GM23248 (cell line): ENCODE results near the gene LYSET. TPM values are rescaled to one million over a fixed set of nuclear protein-coding genes. Genes with fewer than 3 reads are reported as not detected.
"Not testable (repeated sequence)": the region's sequence is repeated elsewhere in the genome, so short reads cannot be mapped to it uniquely, and the experiment has no call there.

Source experiments
- DNase-seq: peaks from one replicate; pipeline ENCODE4 v3.0.0-alpha.2; 2015
- H2AFZ ChIP-seq: fragments of 200-600 bp; sonication (generic); 2 replicates; pipeline ENCODE4 v1.6.1; 2016; ENCODE audit warnings: antibody characterized with exemption
- H3F3A ChIP-seq: fragments of 200-600 bp; sonication (generic); 2 replicates; pipeline ENCODE4 v1.6.1; 2016; ENCODE audit warnings: mild to moderate bottlenecking, antibody characterized with exemption, mixed run types; ENCODE audit not compliant: insufficient read depth
- H3K27ac ChIP-seq: fragments of 200-600 bp; sonication (generic); 2 replicates; pipeline ENCODE4 v1.5.1; 2016; ENCODE audit warnings: mild to moderate bottlenecking
- H3K27me3 ChIP-seq: fragments of 200-600 bp; sonication (generic); replicated peaks from 2 replicates; pipeline ENCODE4 v1.6.1; 2016; ENCODE audit warnings: mild to moderate bottlenecking; ENCODE audit not compliant: insufficient read depth
- H3K36me3 ChIP-seq: fragments of 200-600 bp; sonication (generic); 2 replicates; pipeline ENCODE4 v1.6.1; 2016; ENCODE audit warnings: low read depth, mild to moderate bottlenecking
- H3K4me1 ChIP-seq: fragments of 200-600 bp; sonication (generic); 2 replicates; pipeline ENCODE4 v1.6.1; 2016; ENCODE audit warnings: mild to moderate bottlenecking; ENCODE audit not compliant: insufficient read depth
- H3K4me2 ChIP-seq: fragments of 200-600 bp; sonication (generic); one replicate; pipeline ENCODE4 v1.6.1; 2016; ENCODE audit warnings: mild to moderate bottlenecking; ENCODE audit not compliant: unreplicated experiment
- H3K4me3 ChIP-seq: fragments of 200-600 bp; sonication (generic); 2 replicates; pipeline ENCODE4 v1.5.1; 2016; ENCODE audit warnings: mild to moderate bottlenecking
- H3K79me2 ChIP-seq: fragments of 200-600 bp; sonication (generic); 2 replicates; pipeline ENCODE4 v1.6.1; 2016; ENCODE audit warnings: mild to moderate bottlenecking; ENCODE audit not compliant: insufficient read depth
- H3K9ac ChIP-seq: fragments of 200-600 bp; sonication (generic); 2 replicates; pipeline ENCODE4 v1.6.1; 2016; ENCODE audit warnings: mild to moderate bottlenecking
- H3K9me2 ChIP-seq: fragments of 200-600 bp; sonication (generic); 2 replicates; pipeline ENCODE4 v1.6.1; 2016; ENCODE audit warnings: mixed run types, mild to moderate bottlenecking, moderate library complexity; ENCODE audit not compliant: insufficient read depth
- H3K9me3 ChIP-seq: fragments of 200-600 bp; sonication (generic); one replicate; pipeline ENCODE4 v1.6.1; 2017; ENCODE audit warnings: low read depth
- H4K20me1 ChIP-seq: fragments of 200-600 bp; sonication (generic); 2 replicates; pipeline ENCODE4 v1.6.0; 2016; ENCODE audit not compliant: insufficient read depth
- EZH2 ChIP-seq: fragments of 200-600 bp; sonication (generic); IDR thresholded peaks from 2 replicates; pipeline ENCODE4 v1.6.1; 2018; ENCODE audit warnings: antibody characterized with exemption, mild to moderate bottlenecking; ENCODE audit not compliant: insufficient read depth, poor library complexity, severe bottlenecking
- EZH2phosphoT487 ChIP-seq: fragments of 200-600 bp; sonication (generic); IDR thresholded peaks from 2 replicates; pipeline ENCODE4 v1.6.1; 2018; ENCODE audit warnings: antibody characterized with exemption, moderate library complexity, mild to moderate bottlenecking, low read depth; ENCODE audit not compliant: insufficient read depth
- WGBS, 2 experiments: methylation state at CpG; one replicate each; pipeline ENCODE4 v1.1.6; 2015 to 2017; ENCODE audit warnings: low lambda C conversion rate in 2 of 2, low coverage in 1 of 2; ENCODE audit errors: missing lambda C conversion rate in 2 of 2; 5-methylcytosine and 5-hydroxymethylcytosine counted together
- in situ Hi-C: fragments of 300-500 bp; cut with MboI; formaldehyde crosslinking; loops from 2 replicates; pipeline ENCODE4 v1.15.0; 2020
- polyA plus RNA-seq: library from polyadenylated mRNA; unstranded; fragments of >200 nt; fragmentation: Nextera tagmentation; extraction: Ambion mirVana; gene quantifications from 2 replicates; pipeline ENCODE4 v1.2.1, GENCODE V29; 2016
- total RNA-seq: library from RNA; depleted of rRNA; stranded (reverse); fragments of >200 nt; shearing (Covaris generic); gene quantifications from 2 replicates; pipeline ENCODE4 v1.2.3, GENCODE V29; 2014

Gene LYSET
- total and polyA plus RNA-seq, 2 experiments from 2014 or later, result 7.7 to 18.5 TPM

- 69 to 71% methylated on average over 16 of the region's 16 CpGs for WGBS, 2 experiments
- in situ Hi-C loops, result no loop called here
- no peak for TF ChIP-seq EZH2phosphoT487
These were observed 34.6 kb upstream of the LYSET start for GRCh38 chr14:93150227-93151208.

DNA sequence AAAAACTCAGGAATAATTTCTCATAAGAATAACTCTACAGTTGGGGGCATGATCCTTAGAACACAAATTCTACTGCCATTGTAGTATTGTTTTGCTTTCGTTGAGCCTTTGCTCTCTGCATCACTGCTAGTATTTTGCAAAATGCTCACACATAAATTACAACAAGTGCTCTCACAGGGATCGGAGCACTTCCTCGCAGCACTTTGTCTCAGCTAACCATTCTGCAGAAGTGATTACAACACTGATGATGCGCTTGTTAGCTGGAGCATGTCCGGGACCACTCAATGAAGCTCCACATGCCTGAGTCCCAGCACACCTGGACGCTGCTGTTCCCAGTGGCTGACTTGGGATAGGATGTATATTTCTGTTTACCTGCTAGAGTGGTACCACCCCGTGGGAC is 32.0 kb upstream of the LYSET start:
- Histone ChIP-seq H3K9me2 (no peaks in the 10 kb centered on the region), H3K36me3 (no peaks in the 10 kb centered on the region), H3K27me3 (no peaks in the 10 kb centered on the region), H4K20me1 (no peaks in the 10 kb centered on the region), H3F3A (no peaks in the 10 kb centered on the region), H3K4me2 (no peak overlapping the region), H3K27ac (no peak overlapping the region), H3K4me1 (no peaks in the 10 kb centered on the region), H3K79me2 (no peaks in the 10 kb centered on the region), H3K4me3 (no peak overlapping the region), H3K9me3 (no peaks in the 10 kb centered on the region), H2AFZ (no peak overlapping the region), H3K9ac (no peak overlapping the region)
- in situ Hi-C loops, result no loop called here
- TF ChIP-seq EZH2 (no peak), EZH2phosphoT487 (no peak)
- no peak for DNase-seq
- 72 to 77% methylated on average over 7 of the region's 7 CpGs for WGBS, 2 experiments

More at GRCh38 chr14:93150227-93151208, 34.6 kb upstream of the LYSET start:
- Histone ChIP-seq H3K4me2 (no peak overlapping the region), H4K20me1 (no peaks in the 10 kb centered on the region), H3K27ac (no peak overlapping the region), H3K79me2 (no peaks in the 10 kb centered on the region), H3K9me2 (no peaks in the 10 kb centered on the region), H2AFZ (no peak overlapping the region), H3K36me3 (no peaks in the 10 kb centered on the region), H3K4me3 (no peak overlapping the region), H3K4me1 (no peaks in the 10 kb centered on the region), H3K9me3 (no peaks in the 10 kb centered on the region), H3K27me3 (no peaks in the 10 kb centered on the region), H3K9ac (no peak overlapping the region), H3F3A (no peaks in the 10 kb centered on the region)
- DNase-seq, result no peak

DNA sequence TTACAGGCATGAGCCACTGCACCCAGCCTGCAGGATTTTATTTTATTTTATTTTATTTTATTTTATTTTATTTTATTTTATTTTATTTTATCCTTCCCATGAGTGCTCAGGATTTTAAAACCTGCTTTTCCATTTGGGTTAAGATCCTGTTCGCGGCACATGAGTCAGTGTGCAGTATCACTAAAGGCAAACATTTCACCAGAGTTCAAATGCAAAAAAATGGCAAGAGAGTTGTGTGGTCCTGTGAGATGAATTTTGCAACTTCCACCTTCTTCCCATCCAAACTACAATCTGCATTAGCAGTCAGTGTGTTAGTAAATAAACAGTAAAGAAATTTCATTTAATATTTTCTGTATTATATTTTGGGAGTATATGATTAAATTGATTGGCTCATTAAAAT is 29.4 kb upstream of the LYSET start:
- in situ Hi-C loops, result no loop called here
- H3K79me2 ChIP-seq, result no peaks in the 10 kb centered on the region
- H3K27ac ChIP-seq, result no peak overlapping the region
- H3K27me3 ChIP-seq, result no peaks in the 10 kb centered on the region
- H4K20me1 ChIP-seq, result no peaks in the 10 kb centered on the region
- no peak overlapping the region for H3K9ac ChIP-seq
- H3K9me2 ChIP-seq, result no peaks in the 10 kb centered on the region
- no peaks in the 10 kb centered on the region for H3K9me3 ChIP-seq
- H3K36me3 ChIP-seq, result no peaks in the 10 kb centered on the region
- H3K4me3 ChIP-seq, result no peak overlapping the region
- DNase-seq, result no peak
- H3F3A ChIP-seq, result no peaks in the 10 kb centered on the region
- H3K4me1 ChIP-seq, result no peaks in the 10 kb centered on the region
- TF ChIP-seq EZH2phosphoT487 (no peak), EZH2 (no peak)
- no peak overlapping the region for H2AFZ ChIP-seq
- WGBS, 2 experiments, result 84 to 94% methylated on average over 2 of the region's 2 CpGs
- no peak overlapping the region for H3K4me2 ChIP-seq

DNA sequence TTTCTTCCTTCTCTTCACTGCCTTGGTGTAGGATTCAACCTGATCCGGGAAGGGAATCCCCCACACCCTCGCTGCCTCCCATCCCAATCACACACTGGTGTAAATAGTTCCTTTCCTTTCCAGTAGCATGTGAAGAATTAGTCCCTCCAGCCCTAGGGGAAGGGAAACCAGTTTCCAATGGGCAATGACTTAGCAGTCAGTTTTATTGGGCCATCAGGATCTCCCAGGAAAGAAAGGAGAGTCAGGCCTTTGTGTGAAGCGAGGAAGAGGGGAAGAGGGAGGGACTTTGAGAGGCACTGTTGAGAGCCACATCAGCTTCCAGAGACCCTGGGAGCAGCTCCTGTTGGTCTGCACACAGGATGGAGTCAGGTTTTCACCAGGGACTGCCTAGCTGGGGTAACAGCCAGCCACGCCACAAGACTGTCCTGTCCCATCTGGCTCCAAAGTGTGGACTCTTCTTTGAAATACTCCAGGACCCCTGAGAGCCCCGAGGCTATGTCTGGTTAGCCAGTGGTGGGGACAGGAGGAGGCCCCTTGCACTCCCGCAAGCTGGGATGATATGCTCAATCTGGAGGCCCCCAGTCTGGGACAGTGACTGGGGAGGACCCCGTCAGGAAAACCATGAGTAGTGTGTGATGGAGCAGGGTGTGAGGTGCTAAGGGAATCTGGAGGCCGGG is 28.3 kb upstream of the LYSET start:
- in situ Hi-C loops, result no loop called here
- H3K9me2 ChIP-seq, result no peaks in the 10 kb centered on the region
- no peaks in the 10 kb centered on the region for H4K20me1 ChIP-seq

GRCh38 chr14:93158349-93158748 is 26.8 kb upstream of the LYSET start:
- DNase-seq, H3K4me3 ChIP-seq, H3K9me3 ChIP-seq, H2AFZ ChIP-seq, H3K4me1 ChIP-seq, in situ Hi-C loops, H3K27ac ChIP-seq, H3K9ac ChIP-seq, H4K20me1 ChIP-seq, H3K9me2 ChIP-seq, H3F3A ChIP-seq, H3K79me2 ChIP-seq, H3K36me3 ChIP-seq, H3K27me3 ChIP-seq, H3K4me2 ChIP-seq: not testable (repeated sequence)
- 71% methylated on average over 7 of the region's 7 CpGs for WGBS, 2 experiments

More for the DNA sequence above, 28.3 kb upstream of the LYSET start:
- Histone ChIP-seq H2AFZ (no peak overlapping the region), H3K9ac (no peak overlapping the region), H3K9me3 (no peaks in the 10 kb centered on the region), H3F3A (no peaks in the 10 kb centered on the region), H3K79me2 (no peaks in the 10 kb centered on the region), H3K4me1 (no peaks in the 10 kb centered on the region), H3K4me3 (no peak overlapping the region), H3K4me2 (no peak overlapping the region), H3K27ac (no peak overlapping the region), H3K36me3 (no peaks in the 10 kb centered on the region), H3K27me3 (no peaks in the 10 kb centered on the region)
- TF ChIP-seq EZH2phosphoT487 (no peak), EZH2 (no peak)
- no peak for DNase-seq
- WGBS, 2 experiments, result 57 to 63% methylated on average over 8 of the region's 8 CpGs

DNA sequence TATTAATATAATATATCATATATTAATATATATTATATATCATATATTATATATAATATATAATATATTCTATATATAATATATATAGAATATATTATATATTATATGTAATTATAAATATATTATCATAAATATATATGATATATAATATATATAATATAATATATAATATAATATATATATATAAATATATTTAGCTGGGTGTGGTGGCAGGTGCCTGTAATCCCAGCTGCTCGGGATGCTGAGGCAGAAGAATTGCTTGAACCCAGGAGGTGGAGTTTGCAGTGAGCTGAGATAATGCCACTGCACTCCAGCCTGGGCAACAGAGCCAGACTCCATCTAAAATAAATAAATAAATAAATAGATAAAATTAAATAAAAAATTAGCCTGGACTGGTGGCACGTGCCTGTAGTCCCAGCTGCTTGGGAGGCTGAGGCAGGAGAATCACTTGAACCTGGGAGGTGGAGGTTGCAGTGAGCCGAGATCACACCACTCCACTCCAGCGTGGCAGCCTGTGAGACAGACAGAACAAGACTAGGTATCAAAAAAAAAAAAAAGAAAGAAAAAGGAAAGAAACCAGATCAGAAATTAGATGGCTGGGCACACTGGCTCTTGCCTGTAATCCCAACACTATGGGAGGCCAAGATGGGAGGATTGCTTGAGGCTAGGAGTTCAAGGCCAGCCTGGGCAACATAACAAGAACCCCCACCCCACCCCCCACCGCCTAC is 25.3 kb upstream of the LYSET start:
- H3F3A ChIP-seq, H3K27me3 ChIP-seq, H4K20me1 ChIP-seq, H3K4me2 ChIP-seq, H3K27ac ChIP-seq, H3K9me2 ChIP-seq, H3K79me2 ChIP-seq, DNase-seq, H3K36me3 ChIP-seq, H3K4me3 ChIP-seq, H3K4me1 ChIP-seq, H2AFZ ChIP-seq, H3K9ac ChIP-seq, in situ Hi-C loops, H3K9me3 ChIP-seq: not testable (repeated sequence)
- 42 to 50% methylated on average over 5 of the region's 5 CpGs for WGBS, 2 experiments
